IPS-18c (cell line): Measurements from ENCODE around the gene ATP13A3.
"Not testable (repeated sequence)": the region's sequence is repeated elsewhere in the genome, so short reads cannot be mapped to it uniquely, and the experiment has no call there.

Source experiments
- H3K4me3 ChIP-seq: 2 replicates; pipeline ENCODE4 v1.7.0; 2013; ENCODE audit warnings: low read depth, mild to moderate bottlenecking, low read length, moderate library complexity; ENCODE audit not compliant: insufficient read depth
- H3K9me3 ChIP-seq: one replicate; pipeline ENCODE4 v1.6.1; 2013; ENCODE audit warnings: mild to moderate bottlenecking, low read length, moderate library complexity; ENCODE audit not compliant: control insufficient read depth, insufficient read depth

Gene ATP13A3

DNA sequence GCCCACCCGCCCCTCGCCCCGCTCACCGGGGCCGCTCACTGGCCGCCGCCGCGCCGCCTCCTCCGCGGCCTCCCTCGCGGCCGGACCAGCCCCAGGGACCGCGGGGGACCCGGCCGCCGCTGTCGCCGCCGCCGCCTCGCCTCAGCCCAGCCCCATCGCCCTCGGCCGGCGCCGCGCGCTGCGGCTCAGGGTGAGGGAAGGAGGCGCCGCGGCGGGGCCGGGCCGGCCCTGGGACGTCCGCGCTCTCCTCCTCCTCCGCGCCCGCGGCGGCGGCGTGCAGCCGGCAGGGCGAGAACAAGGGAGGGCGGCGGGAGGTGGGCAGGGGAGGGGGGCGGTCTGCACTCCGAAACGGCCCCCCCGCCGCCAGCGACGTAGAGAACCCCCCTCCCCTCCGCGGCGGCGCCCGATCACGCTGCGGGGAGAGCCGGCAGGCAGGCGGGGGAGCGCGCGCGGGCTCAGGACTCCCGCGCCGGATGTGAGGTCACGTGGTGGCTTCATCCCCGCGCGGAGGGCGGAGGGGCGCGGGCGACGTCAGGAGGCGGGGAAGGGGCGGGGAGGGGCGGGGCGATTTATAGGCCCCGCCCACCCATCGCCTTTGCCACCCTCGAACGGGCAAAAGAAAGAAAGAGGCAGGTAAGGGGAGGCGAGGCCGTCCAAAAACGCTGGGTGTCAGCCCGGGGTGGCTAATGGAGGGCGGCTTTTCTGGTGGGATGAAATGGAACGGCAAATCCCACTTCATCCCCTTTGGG, at the start of gene ATP13A3:
ATP13A3 (minus strand) TSS at position 463 of the 749 bp plus-strand sequence. CDS start 24,812 bp downstream, outside the sequence.
- H3K9me3 ChIP-seq = peaks cover 2% of the 10 kb centered on the region
- H3K4me3 ChIP-seq = peak within 1 kb of the TSS; percentile 71

DNA sequence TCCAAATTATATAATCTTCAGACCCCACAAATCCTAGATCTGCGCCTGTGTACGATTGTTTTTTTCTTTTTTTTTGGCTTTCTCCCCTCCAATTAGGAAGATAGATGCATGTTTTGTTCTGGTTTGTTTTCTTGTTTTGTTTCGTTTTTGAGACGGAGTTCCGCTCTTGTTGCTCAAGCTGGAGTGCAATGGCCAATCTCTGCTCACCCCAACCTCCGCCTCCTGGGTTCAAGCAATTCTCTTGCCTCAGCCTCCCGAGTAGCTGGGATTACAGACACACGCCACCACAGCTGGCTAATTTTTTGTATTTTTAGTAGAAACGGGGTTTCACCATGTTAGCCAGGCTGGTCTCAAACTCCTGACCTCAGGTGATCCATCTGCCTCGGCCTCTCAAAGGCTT, 48.4 kb upstream of the ATP13A3 start:
- H3K4me3 ChIP-seq, H3K9me3 ChIP-seq: not testable (repeated sequence)

DNA sequence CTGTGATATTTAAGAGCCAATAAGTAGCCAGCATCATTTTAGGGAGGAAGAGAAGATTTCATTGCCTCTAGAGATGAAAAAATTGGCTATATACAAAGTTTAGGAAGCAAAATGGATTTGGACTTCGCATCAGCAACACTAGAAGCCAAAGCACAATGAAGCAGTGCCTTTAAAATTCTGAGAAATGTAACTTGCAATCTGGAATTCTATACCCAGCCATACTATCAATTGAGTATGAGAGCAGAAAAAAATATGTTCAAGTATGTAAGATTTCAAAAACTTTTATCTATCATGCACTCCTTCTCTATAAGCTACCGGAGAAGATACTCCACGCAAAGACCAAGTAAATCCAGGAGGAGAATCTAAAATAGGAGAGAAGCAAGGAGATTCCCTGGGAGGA, 47.4 kb upstream of the ATP13A3 start:
- H3K4me3 ChIP-seq = no peak overlapping the region
- H3K9me3 ChIP-seq = no peaks in the 10 kb centered on the region

DNA sequence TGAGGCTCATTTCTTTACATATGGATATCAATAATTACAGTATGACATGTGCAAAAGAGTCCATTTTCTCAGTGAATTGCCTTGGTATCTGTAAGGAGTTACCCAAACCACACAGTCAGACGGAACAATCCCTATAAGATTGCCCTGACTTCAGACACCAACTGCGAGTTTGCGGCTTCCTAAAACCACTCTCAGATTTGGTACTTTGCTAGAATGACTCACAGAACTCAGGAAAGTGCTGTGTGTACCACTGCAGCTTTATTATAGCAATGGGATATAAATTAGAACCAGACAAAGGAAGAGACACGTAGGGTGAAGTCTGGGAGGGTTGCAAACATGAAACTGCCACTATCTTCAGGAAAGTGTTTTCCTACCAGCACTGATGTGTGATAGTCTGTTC, 45.8 kb upstream of the ATP13A3 start:
- Histone ChIP-seq H3K4me3 (no peak overlapping the region), H3K9me3 (no peaks in the 10 kb centered on the region)

DNA sequence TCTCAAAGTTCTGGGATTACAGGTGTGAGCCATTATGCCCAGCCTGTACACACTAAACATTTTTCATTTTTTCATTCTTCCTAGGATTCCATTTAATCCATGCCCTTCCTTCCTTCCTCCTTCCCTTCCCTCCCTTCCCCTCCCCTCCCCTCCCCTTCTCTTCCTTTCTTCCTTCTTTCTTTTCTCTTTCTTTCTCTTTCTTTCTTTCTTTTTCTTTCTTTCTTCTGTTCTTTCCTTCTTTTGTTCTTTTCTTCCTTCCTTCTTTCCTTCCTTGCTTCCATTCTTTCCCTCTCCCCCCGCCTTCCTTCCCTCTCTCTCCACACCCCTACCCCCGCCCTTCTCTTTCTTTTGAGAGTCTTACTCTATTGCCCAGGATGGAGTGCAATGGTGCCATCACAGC, 40.9 kb upstream of the ATP13A3 start:
- Histone ChIP-seq H3K4me3 (no peak overlapping the region), H3K9me3 (no peaks in the 10 kb centered on the region)

DNA sequence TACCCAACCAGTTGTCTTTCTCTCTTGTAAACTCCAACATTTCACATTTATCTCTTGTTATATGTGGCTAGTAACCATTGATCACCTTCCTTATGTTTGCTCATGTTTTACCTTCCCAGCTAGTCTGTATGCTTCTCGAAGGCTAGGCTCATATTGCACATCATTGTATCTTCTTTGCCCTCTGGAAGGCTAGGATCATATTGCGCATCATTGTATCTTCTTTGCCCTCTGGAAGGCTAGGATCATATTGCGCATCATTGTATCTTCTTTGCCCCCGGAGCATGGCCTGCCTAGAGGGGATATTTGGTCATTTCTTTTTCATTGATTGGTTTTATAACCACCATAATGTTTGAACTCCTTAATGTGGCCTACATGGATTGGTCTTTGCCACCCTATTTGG, 39.4 kb upstream of the ATP13A3 start:
- H3K4me3 ChIP-seq = no peak overlapping the region
- H3K9me3 ChIP-seq = no peaks in the 10 kb centered on the region

DNA sequence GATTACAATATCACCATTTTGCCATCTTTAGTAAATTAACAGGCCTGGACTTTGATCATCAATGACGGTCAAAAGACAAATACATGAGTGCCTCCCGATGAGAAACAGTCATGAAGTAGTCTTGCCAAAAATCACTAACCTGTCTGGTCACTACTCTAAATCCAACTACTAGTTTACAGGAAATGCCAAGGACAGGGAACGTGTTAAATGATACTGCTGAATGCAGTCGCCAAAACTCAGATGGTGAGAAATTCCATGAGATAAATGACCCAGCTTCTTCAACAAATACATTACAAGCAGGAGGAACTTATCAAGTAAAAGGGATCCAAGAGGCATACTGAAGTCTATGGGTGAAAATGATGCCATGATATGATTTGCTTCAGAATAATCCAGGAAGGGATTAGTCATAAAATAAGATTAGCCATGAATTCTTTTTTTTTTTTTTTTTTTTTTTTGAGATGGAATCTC, 35.8 kb upstream of the ATP13A3 start:
- no peak overlapping the region for H3K4me3 ChIP-seq

DNA sequence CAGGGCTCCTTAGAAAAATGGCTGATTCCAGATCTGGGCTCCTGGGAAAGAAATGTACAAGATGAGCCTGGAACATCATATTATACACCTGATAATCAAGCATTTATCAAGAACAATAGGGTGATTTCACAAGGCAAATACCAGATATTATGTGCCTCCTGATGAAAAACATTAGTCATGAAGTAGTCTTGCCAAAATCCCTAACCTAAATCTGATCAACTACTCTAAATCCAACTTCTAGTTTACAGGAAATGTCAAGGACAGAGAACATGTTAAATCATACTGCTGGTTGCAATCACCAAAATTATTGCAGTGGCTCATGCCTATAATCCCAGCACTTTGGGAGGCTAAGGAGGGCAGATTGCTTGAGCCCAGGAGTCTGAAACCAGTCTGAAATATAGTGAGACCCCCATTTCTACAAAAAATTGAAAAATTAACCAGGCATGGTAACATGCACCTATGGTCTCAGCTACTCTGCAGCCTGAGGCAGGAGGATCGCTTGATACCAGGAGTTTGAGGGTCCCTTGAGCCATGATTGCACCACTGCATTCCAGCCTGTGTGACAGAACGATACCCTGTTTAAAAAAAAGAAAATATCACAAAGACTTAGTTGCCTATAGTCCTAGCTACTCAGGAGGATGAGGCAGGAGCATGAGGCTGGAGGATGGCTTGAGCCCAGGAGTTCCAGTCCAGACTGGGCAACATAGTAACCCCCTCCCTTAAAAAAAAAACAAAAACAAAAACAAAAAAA, 34.9 kb upstream of the ATP13A3 start:
- Histone ChIP-seq H3K9me3 (no peaks in the 10 kb centered on the region), H3K4me3 (no peak overlapping the region)

More for the DNA sequence above, 35.8 kb upstream of the ATP13A3 start:
- H3K9me3 ChIP-seq = no peaks in the 10 kb centered on the region

DNA sequence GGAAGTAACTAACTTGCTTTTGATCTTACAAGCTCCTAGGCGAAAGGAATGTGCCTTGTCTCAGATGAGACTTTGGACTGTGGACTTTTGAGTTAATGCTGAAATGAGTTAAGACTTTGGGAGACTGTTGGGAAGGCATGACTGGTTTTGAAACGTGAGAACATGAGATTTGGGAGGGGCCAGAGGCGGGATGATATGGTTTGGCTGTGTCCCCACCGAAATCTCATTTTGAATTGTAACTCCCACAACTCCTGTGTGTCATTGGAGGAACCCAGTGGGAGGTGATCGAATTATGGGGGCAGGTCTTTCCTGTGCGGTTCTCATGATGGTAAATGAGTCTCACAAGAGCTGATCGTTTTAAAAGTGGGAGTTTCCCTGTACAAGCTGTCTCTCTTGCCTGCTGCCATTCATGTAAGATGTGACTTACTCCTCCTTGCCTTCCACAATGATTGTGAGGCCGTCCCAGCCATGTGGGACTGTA, 33.9 kb upstream of the ATP13A3 start:
- not testable (repeated sequence) for H3K4me3 ChIP-seq, H3K9me3 ChIP-seq

DNA sequence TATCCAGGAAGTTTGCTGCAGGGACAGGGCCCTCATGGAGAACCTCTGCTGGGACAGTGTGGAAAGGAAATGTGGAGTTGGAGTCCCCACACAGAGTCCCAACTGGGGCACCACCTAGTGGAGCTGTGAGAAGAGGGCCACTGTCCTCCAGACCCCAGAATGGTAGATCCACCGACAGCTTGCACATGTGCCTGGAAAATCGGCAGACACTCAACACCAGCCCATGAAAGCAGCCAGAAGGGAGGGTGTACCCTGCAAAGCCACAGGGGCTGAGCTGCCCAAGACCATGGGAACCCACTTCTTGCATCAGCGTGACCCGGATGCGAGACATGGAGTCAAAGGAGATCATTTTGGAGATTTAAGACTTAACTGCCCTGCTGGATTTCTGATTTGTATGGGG, 33.4 kb upstream of the ATP13A3 start:
- H3K4me3 ChIP-seq = not testable (repeated sequence)

DNA sequence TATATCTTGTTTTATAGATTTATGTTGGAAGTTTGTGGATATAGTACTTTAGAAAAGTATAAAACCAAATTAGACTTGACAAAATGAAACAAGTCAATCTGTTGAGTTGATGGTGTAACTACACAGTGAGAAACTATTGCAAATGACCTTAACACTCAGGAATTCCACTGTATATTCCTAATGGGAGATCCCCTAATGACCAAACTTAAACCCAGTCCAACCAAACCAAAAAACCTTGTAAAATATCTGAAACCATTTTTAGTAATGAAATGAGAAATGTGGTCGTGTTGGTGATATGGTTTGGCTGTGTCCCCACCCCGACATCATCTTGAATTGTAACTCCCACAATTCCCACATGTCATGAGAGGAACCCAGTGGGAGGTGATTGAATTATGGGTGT, 31.9 kb upstream of the ATP13A3 start:
- Histone ChIP-seq H3K9me3 (no peaks in the 10 kb centered on the region), H3K4me3 (no peak overlapping the region)

More for the DNA sequence above, 33.4 kb upstream of the ATP13A3 start:
- not testable (repeated sequence) for H3K9me3 ChIP-seq

DNA sequence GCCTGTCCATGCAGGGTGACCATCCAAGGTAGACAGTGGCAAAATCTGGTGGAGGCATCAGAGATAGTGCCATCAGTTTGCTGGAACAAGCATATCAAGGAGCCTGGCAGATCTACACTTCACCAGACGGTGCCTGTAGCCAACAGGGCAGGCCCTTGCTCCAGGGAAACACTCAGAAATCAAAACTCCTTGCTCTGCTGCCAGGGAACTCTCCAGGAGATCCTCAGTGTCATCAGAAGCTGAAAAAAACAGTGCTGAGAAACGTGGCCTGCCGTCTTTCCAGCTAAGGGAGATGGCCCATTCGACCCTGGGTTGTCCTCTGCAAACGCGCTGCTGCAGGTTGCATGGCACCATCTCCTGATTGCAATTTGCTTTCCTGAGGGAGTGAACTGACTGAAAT, 30.5 kb upstream of the ATP13A3 start:
- no peak overlapping the region for H3K4me3 ChIP-seq
- no peaks in the 10 kb centered on the region for H3K9me3 ChIP-seq

DNA sequence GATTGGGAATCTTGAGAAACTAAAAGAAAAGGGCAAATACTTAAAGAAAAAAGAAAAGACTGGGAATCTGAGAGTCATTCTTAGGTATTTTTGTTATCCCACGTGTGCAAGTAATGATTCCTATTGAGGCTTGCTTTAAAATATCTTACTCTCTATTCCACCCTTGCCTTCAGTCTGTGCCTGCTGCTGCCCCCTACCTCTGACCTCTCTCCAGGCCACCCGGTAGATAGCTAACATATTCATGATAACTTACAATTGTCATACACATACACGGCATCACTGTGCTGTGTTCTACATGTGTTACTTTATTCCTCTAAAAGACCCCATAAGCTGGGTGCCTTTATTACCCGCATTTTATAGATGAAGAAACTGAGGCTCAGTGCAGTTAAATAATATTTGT, 27.8 kb upstream of the ATP13A3 start:
- no peak overlapping the region for H3K4me3 ChIP-seq

DNA sequence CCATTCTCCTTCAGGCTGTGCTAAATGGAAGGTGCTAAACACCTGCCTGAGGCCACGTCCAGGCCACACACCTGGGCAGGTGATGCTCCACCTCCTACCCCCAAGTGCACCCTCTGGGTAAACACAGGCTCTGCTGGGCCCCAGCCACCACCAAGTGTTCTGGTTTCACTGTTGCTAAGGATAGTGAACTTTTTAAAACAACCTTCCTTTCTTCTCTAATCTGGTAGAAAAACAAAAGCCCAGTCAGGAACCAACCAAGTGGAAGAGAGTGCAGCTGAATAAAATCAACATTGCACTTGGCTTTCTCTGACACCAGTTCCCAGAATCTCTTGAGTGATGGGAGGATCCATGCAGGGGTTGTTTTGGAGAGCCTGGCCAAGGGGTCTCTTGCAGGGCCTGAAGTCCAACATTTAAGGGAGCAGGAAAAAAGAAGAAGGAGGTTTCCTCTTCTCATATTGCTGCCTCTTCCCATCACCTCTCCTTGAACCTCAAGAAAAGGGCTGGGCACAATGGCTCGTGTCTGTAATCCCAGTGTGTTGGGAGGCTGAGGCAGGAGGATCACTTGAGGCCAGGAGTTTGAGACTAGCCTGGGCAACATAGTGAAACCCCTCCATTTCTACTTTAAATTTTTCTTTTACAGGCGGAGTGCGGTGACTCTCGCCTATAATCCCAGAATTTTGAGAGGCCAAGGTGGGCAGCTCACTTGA, 26.2 kb upstream of the ATP13A3 start:
- H3K9me3 ChIP-seq = no peaks in the 10 kb centered on the region
- H3K4me3 ChIP-seq = no peak overlapping the region

More for the DNA sequence above, 27.8 kb upstream of the ATP13A3 start:
- no peaks in the 10 kb centered on the region for H3K9me3 ChIP-seq

DNA sequence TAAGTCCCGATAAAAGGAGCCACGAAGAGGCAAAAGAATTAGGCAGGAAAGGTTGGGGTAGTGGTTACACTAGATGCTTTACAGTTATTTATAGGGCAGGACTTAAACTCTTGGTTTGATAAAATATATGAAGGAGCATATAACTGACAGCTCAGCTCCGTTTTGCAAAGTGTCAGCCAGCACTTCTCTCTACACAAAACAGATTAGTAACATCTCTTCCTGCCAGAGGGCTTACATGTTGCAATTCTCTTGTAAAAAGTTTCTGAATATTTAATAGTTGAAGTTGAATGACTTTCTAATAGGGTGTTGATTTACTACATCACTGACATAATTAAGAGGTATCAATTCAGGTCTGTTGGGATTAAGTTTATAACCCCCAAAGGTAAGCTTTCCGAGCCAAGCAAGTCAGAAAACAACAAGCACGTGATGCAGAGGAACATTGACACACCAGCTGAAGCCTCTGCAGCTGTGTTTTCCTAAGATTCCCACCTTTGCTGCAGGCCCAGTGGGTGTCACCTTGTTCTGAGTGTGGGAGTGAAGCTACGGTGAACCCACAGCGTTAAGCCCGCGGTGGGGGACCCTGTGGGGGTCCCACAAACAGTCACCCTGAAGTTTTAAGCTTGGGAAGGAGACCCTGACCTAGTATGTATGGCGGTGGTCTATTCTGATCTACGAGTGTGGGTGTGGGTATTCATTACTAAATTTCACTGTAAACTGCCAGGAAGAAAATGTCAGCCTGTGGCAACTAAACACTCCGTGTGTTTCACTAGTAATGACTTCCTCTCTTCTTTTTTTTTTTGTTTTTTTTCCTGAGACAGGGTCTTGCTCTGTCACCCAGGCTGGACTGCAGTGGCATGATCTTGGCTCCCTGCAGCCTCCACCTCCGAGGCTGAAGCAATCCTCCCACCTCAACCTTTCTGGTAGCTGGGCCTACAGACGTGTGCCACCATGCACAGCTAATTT, 22.0 kb upstream of the ATP13A3 start:
- H3K9me3 ChIP-seq = no peaks in the 10 kb centered on the region
- H3K4me3 ChIP-seq = no peak overlapping the region

DNA sequence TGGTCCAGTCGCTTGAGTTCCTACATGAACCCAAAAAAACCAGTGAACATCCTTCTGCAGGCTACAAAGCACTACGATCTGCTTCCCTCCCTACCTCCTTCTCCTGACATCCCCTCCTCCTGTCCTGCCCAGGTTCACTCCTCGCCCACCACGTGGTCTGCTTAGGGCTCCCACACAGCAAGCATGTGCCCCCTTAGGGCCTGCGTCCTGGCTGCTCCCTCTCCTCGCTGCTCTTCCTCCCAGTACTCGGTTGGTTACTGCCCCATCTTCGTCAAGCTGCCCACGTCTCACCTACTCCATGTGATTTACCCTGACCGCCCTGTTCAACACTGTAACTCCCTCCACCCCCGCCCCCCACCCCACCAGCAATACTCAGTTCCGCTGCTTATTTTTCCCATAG, 20.8 kb upstream of the ATP13A3 start:
- no peaks in the 10 kb centered on the region for H3K9me3 ChIP-seq
- no peak overlapping the region for H3K4me3 ChIP-seq
